Esophagus muscularis mucosa (tissue), 4 donors: ENCODE results near the gene ZBTB45. TPM values are rescaled to one million over a fixed set of nuclear protein-coding genes. Genes with fewer than 3 reads are reported as not detected.
"Not testable (repeated sequence)": the region's sequence is repeated elsewhere in the genome, so short reads cannot be mapped to it uniquely, and the experiment has no call there.

Experiments
- DNase-seq: peaks from one replicate; pipeline ENCODE4 v3.0.0-alpha.2; 2017; ENCODE audit errors: extremely low spot score
- H3K27ac ChIP-seq, 4 donors: fragments of 200-600 bp; sonication (generic); replicated peaks in 1 of 4; 1 replicate in 3 of 4; 2 replicates in 1 of 4; pipeline ENCODE4 v1.5.1; 2016 to 2019; ENCODE audit warnings: mild to moderate bottlenecking in 1 of 4
- H3K27me3 ChIP-seq, 4 donors: fragments of 200-600 bp; sonication (generic); one replicate each; pipeline versions ENCODE4 v1.5.1 to v1.6.0; 2016 to 2019
- H3K36me3 ChIP-seq, 4 donors: fragments of 200-600 bp; sonication (generic); one replicate each; pipeline ENCODE4 v1.5.1; 2016 to 2019
- H3K4me1 ChIP-seq, 4 donors: fragments of 200-600 bp; sonication (generic); one replicate each; pipeline ENCODE4 v1.5.1; 2016 to 2019
- H3K4me3 ChIP-seq, 4 donors: fragments of 200-600 bp; sonication (generic); 1 replicate in 2 of 4; 2 replicates in 2 of 4; pipeline ENCODE4 v1.5.1; 2016 to 2019; ENCODE audit warnings: mild to moderate bottlenecking in 4 of 4, moderate library complexity in 1 of 4
- H3K9me3 ChIP-seq, 4 donors: fragments of 200-600 bp; sonication (generic); 1 replicate in 3 of 4; 2 replicates in 1 of 4; pipeline ENCODE4 v1.5.1; 2016 to 2019
- CTCF ChIP-seq, 3 experiments: fragments of 200-600 bp in 2 of 3; fragments of 450-650 bp in 1 of 3; sonication (generic) in 2 of 3; IDR thresholded peaks; one replicate each; pipeline ENCODE4 v1.5.1; 2017 to 2019; ENCODE audit warnings: antibody characterized with exemption in 3 of 3, mild to moderate bottlenecking in 2 of 3, moderate library complexity in 1 of 3
- EP300 ChIP-seq: sonication (generic); formaldehyde crosslinking; IDR thresholded peaks from one replicate; pipeline ENCODE4 v1.6.1; 2017; ENCODE audit warnings: antibody characterized with exemption
- POLR2A ChIP-seq: fragments of 450-650 bp; IDR thresholded peaks from one replicate; pipeline ENCODE4 v1.6.1; 2017; ENCODE audit warnings: antibody characterized with exemption, moderate library complexity, mild to moderate bottlenecking, low read depth
- POLR2AphosphoS5 ChIP-seq, 2 donors: sonication (generic); formaldehyde crosslinking; IDR thresholded peaks; one replicate each; pipeline ENCODE4 v1.6.1; 2017; ENCODE audit warnings: antibody characterized with exemption in 2 of 2
- WGBS: methylation state at CpG from one replicate; pipeline ENCODE4 v1.1.5; 2018; 5-methylcytosine and 5-hydroxymethylcytosine counted together
- intact Hi-C: fragments of 100-400 bp; cut with DNase I; formaldehyde crosslinking; loops from one replicate; pipeline ENCODE4 v1.15.1; 2023
- total RNA-seq, 4 donors: library from RNA; depleted of rRNA; stranded (reverse); fragments of >200 nt; gene quantifications; one replicate each; pipeline versions ENCODE4 v1.1.0 to v1.2.1, GENCODE V29; 2016

The ZBTB45 gene
- total RNA-seq, 4 donors from 2014 or later: 8.8 to 20.0 (median 12.1) TPM

- no peak for DNase-seq
- Histone ChIP-seq H3K4me1 (peaks cover 18 to 31% (median 23%) of the 10 kb centered on the region in 4 donors), H3K36me3 (peaks cover 14 to 63% (median 45%) of the 10 kb centered on the region in 4 donors), H3K27me3 (no peaks in the 10 kb centered on the region), H3K9me3 (no peaks in the 10 kb centered on the region), H3K4me3 (no peak overlapping the region), H3K27ac (peak overlapping the region; percentile 84 to 96 (median 90))
- 85% methylated on average over 12 of the region's 12 CpGs for WGBS
- TF ChIP-seq POLR2A (no peak), CTCF (IDR thresholded peaks at IDR 0.05) (no peak), EP300 (no peak), POLR2AphosphoS5 (IDR thresholded peaks at IDR 0.05) (no peak)
- intact Hi-C loops: no loop called here
Measured at GRCh38 chr19:58474291-58474996, 45.2 kb downstream of the ZBTB45 start.

- no peaks in the 10 kb centered on the region for H3K27me3 ChIP-seq
- H3K36me3 ChIP-seq: peaks cover 14 to 62% (median 46%) of the 10 kb centered on the region in 4 donors
- DNase-seq: no peak
- H3K9me3 ChIP-seq: no peaks in the 10 kb centered on the region
- intact Hi-C loops: no loop called here
- peaks cover 18 to 38% (median 24%) of the 10 kb centered on the region in 4 donors for H3K4me1 ChIP-seq
- TF ChIP-seq EP300 (no peak), POLR2A (no peak), POLR2AphosphoS5 (IDR thresholded peaks at IDR 0.05) (no peak), CTCF (IDR thresholded peaks at IDR 0.05) (no peak)
- no peak overlapping the region for H3K4me3 ChIP-seq
- H3K27ac ChIP-seq: no peak overlapping the region
Measured at GRCh38 chr19:58473775-58474174, 45.8 kb downstream of the ZBTB45 start.

GRCh38 chr19:58471736-58472135 lies 47.9 kb downstream of the ZBTB45 start:
- WGBS: 93% methylated on average over 31 of the region's 39 CpGs
- no peak for TF ChIP-seq POLR2AphosphoS5 (IDR thresholded peaks at IDR 0.05)
- TF ChIP-seq EP300: no peak
- no peak for TF ChIP-seq CTCF (IDR thresholded peaks at IDR 0.05)
- TF ChIP-seq POLR2A: no peak
- H3K4me1 ChIP-seq: peaks cover 18 to 43% (median 30%) of the 10 kb centered on the region in 4 donors
- H3K9me3 ChIP-seq: no peaks in the 10 kb centered on the region
- no peak overlapping the region for H3K27ac ChIP-seq
- no peak for DNase-seq
- no peaks in the 10 kb centered on the region for H3K27me3 ChIP-seq
- intact Hi-C loops: no loop called here
- no peak overlapping the region for H3K4me3 ChIP-seq
- H3K36me3 ChIP-seq: peaks cover 14 to 48% (median 39%) of the 10 kb centered on the region in 4 donors

- intact Hi-C loops, DNase-seq, H3K9me3 ChIP-seq, H3K27ac ChIP-seq, H3K4me3 ChIP-seq, H3K27me3 ChIP-seq: not testable (repeated sequence)
- peaks cover 14 to 48% (median 39%) of the 10 kb centered on the region in 4 donors for H3K36me3 ChIP-seq
- peaks cover 17 to 45% (median 31%) of the 10 kb centered on the region in 4 donors for H3K4me1 ChIP-seq
- 97% methylated on average over 7 of the region's 53 CpGs for WGBS
Measured at GRCh38 chr19:58470837-58471543, 48.6 kb downstream of the ZBTB45 start.

GRCh38 chr19:58469241-58470013 lies 50.2 kb downstream of the ZBTB45 start:
- Histone ChIP-seq H3K27me3 (no peaks in the 10 kb centered on the region), H3K4me3 (no peak overlapping the region), H3K27ac (no peak overlapping the region), H3K9me3 (no peaks in the 10 kb centered on the region), H3K36me3 (peaks cover 14 to 48% (median 39%) of the 10 kb centered on the region in 4 donors), H3K4me1 (peaks cover 11 to 34% (median 21%) of the 10 kb centered on the region in 4 donors)
- DNase-seq: no peak
- WGBS: 90% methylated on average over 14 of the region's 17 CpGs
- intact Hi-C loops: no loop called here
- TF ChIP-seq CTCF (IDR thresholded peaks at IDR 0.05) (no peak), POLR2AphosphoS5 (IDR thresholded peaks at IDR 0.05) (no peak), EP300 (no peak), POLR2A (no peak)
